Measurements from ENCODE around the gene HYAL3.

The HYAL3 gene

DNA sequence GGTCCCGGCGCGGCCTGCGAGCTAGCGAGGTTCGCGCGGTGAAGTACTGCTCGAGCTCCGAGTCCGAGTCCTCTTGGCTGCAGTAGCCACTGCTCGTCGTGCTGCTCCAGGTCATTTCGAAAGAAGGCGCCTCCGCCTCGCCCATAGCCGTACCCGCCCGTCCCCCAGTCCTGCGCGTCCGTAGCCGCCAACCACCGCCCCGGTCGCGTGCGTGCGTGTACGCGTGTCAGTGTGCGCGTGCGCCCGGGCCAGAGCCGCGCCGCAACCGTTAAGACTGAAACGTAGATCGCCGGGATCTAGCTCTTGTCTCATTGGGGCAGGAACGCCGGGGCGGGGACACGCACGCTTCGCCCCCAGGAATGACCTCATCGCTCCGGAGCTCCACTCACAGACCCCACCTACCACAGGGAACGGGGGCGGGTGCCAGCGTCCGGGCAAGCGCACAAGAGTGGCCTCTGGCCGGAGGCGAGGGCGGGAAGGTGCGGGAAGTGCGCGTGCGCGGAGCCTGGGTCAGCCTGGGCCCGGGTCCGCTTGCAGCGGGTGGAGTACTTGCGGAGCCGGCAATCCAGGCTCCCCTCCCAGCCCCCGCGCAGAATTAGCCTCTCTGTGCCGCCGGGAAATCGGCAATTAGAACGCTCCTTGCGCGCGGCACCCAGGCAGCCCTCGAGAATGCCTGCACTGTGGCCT, 38.1 kb upstream of the HYAL3 start:
- TF ChIP-seq GATA2 (IDR thresholded peaks at IDR 0.05; ENCODE audit: low read depth, low read length) = peak; percentile 25; the same call in 1 of the 2 replicates
- no peak for TF ChIP-seq GATA3 (IDR thresholded peaks at IDR 0.05; ENCODE audit: low read depth, low read length)

DNA sequence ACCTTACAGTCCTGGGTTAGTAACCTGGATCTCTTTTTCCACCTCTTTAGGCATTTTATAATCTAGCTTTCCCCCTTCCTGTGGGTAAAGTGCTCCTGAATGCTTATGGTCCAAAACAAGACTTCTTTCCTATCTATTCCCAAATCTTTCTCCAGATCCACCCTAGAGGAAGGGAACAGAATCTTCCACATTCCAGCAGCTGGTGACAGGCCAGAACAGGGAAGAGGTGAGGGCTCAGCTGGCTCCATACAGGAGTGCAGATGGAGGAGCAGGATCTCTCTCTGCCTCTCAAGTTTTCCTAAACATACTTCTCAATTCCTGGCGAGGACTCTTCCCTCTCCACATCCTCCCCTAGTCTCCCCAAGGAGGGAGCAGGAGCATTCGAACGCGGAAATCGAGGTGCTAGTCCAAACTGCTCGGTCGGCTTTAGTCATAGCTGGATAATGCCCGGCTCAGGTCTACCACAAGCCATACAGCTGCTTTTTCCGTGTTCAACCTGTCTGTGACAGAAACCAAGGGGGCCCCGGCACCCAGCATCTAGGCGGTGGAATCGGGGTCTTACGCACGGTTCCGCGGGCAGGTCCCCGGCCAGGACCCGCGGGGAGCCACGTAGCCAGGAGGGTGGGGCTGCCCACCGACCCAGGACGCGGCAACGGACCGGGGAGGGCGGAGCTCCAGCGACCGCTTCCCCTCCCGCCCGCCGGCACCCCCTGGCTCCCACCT, 37.4 kb upstream of the HYAL3 start:
- TF ChIP-seq GATA3 (IDR thresholded peaks at IDR 0.05; ENCODE audit: low read depth, low read length) = no peak
- peak; percentile 60 for TF ChIP-seq GATA2 (IDR thresholded peaks at IDR 0.05; ENCODE audit: low read depth, low read length)

- TF ChIP-seq GATA2 (IDR thresholded peaks at IDR 0.05; ENCODE audit: low read depth, low read length) (no peak), GATA3 (IDR thresholded peaks at IDR 0.05; ENCODE audit: low read depth, low read length) (no peak)
Observed at GRCh38 chr3:50334339-50335075, 35.3 kb upstream of the HYAL3 start.

- no peak for TF ChIP-seq GATA3 (IDR thresholded peaks at IDR 0.05; ENCODE audit: low read depth, low read length)
- TF ChIP-seq GATA2 (IDR thresholded peaks at IDR 0.05; ENCODE audit: low read depth, low read length) = no peak
Observed at GRCh38 chr3:50333744-50334328, 34.6 kb upstream of the HYAL3 start.

DNA sequence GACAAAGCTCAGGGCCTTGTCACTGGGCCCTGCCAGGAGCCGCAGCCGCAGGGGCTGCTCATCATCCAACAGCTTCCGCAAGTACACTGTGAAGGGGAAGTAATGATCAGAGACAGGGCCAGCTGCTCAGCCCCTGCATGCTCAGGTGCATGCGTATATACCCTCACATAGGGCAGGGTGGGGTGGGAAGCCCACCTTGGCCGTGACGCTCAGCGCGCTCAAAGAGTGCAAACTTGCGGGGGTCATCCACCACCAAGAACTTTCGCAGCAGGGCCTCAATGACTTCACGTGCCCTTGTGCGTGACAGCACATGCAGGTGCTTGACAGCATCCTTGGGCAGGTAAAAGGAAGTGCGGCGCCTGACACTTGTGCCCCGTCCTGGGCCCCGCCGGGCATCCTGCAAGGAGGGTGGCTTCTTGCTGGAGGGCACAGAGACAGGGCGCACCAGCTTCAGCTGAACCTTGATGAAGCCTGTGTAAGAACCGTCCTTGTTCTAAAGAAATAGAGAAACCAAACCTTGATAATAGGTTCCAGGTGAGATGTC, 32.2 kb upstream of the HYAL3 start:
- no peak for TF ChIP-seq GATA3 (IDR thresholded peaks at IDR 0.05; ENCODE audit: low read depth, low read length)
- TF ChIP-seq GATA2 (IDR thresholded peaks at IDR 0.05; ENCODE audit: low read depth, low read length) = no peak

GRCh38 chr3:50330330-50330729, 31.1 kb upstream of the HYAL3 start:
- TF ChIP-seq GATA3 (IDR thresholded peaks at IDR 0.05; ENCODE audit: low read depth, low read length) (no peak), GATA2 (IDR thresholded peaks at IDR 0.05; ENCODE audit: low read depth, low read length) (no peak)

GRCh38 chr3:50327943-50328691, 28.9 kb upstream of the HYAL3 start, which contains the start of gene TUSC2:
TSS of gene TUSC2 (minus strand) at chr3:50328223. CDS start at chr3:50328099, 124 bp downstream.
- TF ChIP-seq GATA2 (IDR thresholded peaks at IDR 0.05; ENCODE audit: low read depth, low read length) (no peak), GATA3 (IDR thresholded peaks at IDR 0.05; ENCODE audit: low read depth, low read length) (no peak)

- TF ChIP-seq GATA3 (IDR thresholded peaks at IDR 0.05; ENCODE audit: low read depth, low read length) (no peak), GATA2 (IDR thresholded peaks at IDR 0.05; ENCODE audit: low read depth, low read length) (no peak)
Observed at GRCh38 chr3:50327129-50327528, 27.9 kb upstream of the HYAL3 start.

DNA sequence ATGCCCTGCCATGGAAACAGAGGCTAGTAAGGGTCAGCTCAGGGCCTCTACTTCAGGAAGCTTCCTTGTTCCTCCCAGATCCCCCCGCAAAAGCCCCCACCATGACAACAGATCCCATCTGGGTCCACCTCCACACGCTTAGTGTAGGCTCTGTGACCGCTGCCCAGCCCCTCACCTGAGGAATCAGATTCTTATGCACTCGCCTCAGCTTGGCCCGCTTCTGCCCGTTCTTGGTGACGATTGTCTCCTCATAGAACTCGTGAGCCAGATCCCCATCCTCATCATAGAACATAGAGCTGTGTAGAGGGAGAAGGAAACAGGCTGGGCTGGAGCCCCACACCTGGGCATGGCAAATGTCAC, 27.0 kb upstream of the HYAL3 start:
- TF ChIP-seq GATA2 (IDR thresholded peaks at IDR 0.05; ENCODE audit: low read depth, low read length) = no peak
- no peak for TF ChIP-seq GATA3 (IDR thresholded peaks at IDR 0.05; ENCODE audit: low read depth, low read length)

- TF ChIP-seq GATA3 (IDR thresholded peaks at IDR 0.05; ENCODE audit: low read depth, low read length) = no peak
- no peak for TF ChIP-seq GATA2 (IDR thresholded peaks at IDR 0.05; ENCODE audit: low read depth, low read length)
Observed at GRCh38 chr3:50325497-50326181, 26.4 kb upstream of the HYAL3 start.

- TF ChIP-seq GATA2 (IDR thresholded peaks at IDR 0.05; ENCODE audit: low read depth, low read length) = no peak
- TF ChIP-seq GATA3 (IDR thresholded peaks at IDR 0.05; ENCODE audit: low read depth, low read length) = no peak
Observed at GRCh38 chr3:50325113-50325480, 25.9 kb upstream of the HYAL3 start.

DNA sequence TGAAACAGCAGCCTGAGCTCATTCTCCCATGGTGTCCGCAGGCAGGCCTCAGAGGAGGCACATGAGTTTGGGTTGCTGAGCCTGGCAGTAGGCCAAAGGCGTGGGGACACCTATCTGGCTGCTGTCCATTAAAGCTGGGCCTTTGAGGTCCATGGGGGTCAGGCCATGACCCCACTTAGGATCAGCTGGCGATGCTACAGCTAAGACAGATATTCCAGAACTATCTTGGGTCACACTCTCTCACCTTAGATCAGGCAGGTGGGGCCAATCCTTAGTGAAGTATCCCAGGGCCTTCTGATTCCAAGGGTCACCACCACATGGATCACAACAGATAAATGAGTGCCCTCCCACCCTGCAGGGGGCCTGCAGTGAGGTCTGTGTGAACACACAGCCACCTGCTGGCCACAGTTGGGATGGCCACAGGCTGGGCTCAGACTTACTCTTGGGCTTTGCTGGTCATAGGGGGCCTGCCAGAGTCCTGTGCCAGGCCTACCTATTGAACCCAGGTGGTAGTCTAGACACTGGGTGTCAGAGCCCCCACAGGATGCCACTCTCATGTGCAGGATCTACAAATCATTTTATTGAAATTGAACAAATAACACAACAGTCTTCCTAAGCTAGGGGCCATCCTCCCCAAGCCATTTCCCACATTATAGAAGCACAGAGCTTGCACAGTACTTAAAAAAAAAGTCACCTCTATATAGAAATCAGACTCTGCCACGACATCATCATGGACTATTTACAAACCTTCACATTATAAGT, 25.3 kb upstream of the HYAL3 start:
- no peak for TF ChIP-seq GATA2 (IDR thresholded peaks at IDR 0.05; ENCODE audit: low read depth, low read length)
- TF ChIP-seq GATA3 (IDR thresholded peaks at IDR 0.05; ENCODE audit: low read depth, low read length) = no peak

Measured in SH-SY5Y (cell line).